ENCODE data around the gene COL4A2. TPM values are rescaled to one million over a fixed set of nuclear protein-coding genes. Genes with fewer than 3 reads are reported as not detected.
"Not testable (repeated sequence)": the region's sequence is repeated elsewhere in the genome, so short reads cannot be mapped to it uniquely, and the experiment has no call there.

COL4A2 gene
- total RNA-seq, 1 donor from 2014 or later: 1,333 TPM

DNA sequence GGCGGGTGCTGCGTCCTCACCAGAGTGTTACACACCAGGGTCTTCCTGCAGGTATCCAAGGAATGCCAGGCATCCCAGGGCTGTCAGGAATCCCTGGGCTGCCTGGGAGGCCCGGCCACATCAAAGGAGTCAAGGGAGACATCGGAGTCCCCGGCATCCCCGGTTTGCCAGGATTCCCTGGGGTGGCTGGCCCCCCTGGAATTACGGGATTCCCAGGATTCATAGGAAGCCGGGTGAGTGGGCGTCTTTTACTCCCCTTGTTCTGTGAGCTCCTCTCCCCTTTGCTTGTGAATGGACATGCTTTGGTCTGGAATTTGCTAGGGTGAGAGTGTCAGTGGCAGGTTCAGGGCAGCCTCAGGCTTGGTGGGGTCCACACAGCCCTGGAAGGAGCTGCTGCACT, 178.5 kb downstream of the COL4A2 start:
- no peak for DNase-seq (ENCODE audit: low spot score)

DNA sequence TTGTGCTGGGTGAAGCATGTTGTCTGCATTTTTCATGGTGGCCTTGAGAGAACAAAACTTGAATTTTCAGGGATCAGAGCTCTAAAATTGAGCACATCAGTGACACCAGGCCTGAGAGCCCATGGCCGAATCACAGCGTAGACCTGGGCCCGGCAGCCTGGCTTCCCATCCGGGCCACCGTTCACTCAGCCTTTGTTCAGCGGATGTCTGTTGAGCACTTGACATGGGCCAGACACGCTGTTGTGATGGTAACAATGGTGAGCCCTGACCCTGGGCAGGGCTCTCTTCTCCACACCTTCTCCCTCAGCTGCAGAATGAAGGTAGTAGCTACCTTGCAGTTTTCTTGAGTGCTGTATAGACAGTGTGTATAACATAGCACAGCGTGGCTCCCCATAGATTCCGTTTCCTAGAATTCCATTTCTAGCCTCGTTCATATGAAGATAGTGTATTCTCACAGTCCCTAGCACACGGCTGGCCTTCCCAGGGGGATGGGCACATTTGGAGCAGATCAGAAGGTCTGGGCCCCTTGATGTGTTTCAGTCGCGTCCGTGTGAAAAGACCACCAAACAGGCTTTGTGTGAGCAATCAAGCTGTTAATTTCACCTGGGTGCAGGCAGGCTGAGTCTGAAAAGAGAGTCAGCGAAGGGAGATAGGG, 179.1 kb downstream of the COL4A2 start:
- no peak for DNase-seq (ENCODE audit: low spot score)

- DNase-seq (ENCODE audit: low spot score): not testable (repeated sequence)
These were observed 179.8 kb downstream of the COL4A2 start for GRCh38 chr13:110486880-110487279.

GRCh38 chr13:110490009-110490770, 183.1 kb downstream of the COL4A2 start:
- DNase-seq (ENCODE audit: low spot score): no peak

GRCh38 chr13:110491869-110492678, 185.0 kb downstream of the COL4A2 start:
- DNase-seq (ENCODE audit: low spot score): no peak

- no peak for DNase-seq (ENCODE audit: low spot score)
These were observed 185.9 kb downstream of the COL4A2 start for GRCh38 chr13:110492679-110493593.

- no peak for DNase-seq (ENCODE audit: low spot score)
These were observed 186.5 kb downstream of the COL4A2 start for GRCh38 chr13:110493613-110494012.

GRCh38 chr13:110495376-110495775, 188.3 kb downstream of the COL4A2 start:
- DNase-seq (ENCODE audit: low spot score): no peak

- no peak for DNase-seq (ENCODE audit: low spot score)
These were observed 188.8 kb downstream of the COL4A2 start for GRCh38 chr13:110495881-110496280.

GRCh38 chr13:110496281-110496680, 189.2 kb downstream of the COL4A2 start:
- DNase-seq (ENCODE audit: low spot score): no peak

DNA sequence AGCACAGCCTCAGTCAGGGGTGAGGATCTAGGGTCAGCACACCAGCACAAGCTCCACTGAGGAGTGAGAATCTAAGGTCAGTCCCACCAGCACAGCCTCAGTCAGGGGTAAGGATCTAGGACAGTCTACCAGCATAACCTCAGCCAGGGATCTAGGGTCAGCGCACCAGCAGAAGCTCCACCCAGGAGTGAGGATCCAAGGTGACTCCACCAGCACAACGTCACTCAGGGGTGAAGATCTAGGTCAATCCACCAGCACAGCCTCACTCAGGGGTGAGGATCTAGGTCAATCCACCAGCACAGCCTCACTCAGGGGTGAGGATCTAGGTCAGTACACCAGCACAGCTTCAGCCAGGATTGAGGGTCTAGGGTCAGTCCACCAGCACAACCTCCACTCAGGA, 189.9 kb downstream of the COL4A2 start:
- no peak for DNase-seq (ENCODE audit: low spot score)

- not testable (repeated sequence) for DNase-seq (ENCODE audit: low spot score)
These were observed 190.8 kb downstream of the COL4A2 start for GRCh38 chr13:110497896-110498295.

GRCh38 chr13:110498327-110498726, 191.2 kb downstream of the COL4A2 start:
- DNase-seq (ENCODE audit: low spot score): no peak

DNA sequence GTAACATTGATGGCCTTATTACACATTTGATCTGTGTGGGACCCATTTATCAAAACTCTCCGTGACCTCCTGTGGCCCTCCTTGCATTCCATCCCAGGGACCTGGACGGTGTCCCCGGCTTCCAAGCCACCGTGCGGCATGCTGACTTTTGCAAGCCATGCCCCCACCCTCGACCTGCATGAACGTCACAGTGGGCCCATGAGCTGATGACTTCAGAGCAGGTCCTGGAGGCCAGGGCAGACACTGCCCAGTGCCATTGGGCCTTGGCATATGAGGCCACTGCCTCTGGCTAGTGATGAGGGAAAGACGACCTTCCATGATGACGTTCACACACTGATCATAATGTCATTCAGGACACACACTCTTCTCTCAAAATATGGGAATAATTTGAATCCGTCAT, 191.7 kb downstream of the COL4A2 start:
- DNase-seq (ENCODE audit: low spot score): no peak

DNA sequence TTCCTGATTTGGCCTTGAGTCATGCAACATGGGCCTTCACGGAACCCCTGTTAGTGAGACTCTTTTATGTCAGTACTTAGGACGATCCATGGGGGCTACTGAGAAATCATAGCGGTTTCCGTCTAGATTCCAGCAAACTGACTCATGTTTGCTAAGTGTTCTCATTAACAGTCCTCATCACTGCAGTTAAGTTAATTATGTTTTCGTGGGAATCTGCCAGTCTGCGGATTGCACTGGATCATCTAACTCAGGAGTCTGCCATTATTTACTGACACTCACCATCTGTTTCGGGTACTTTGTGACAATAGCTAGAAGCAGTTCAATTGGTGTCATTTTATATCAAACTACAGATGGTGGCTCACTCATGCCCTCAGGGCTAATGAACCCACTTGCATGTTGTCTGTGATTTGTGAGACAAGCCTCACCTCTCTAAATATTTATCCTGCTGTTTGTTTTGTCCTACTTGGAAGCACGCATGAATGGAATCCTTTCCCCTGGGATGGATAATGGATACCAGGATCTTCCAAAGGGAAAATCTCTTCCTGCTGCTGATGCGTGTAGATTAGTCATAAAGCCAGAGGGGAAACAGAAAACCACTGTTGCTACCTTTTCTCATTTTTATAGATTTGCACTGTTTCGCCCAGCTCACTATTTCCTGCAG, 192.7 kb downstream of the COL4A2 start:
- no peak for DNase-seq (ENCODE audit: low spot score)

- no peak for DNase-seq (ENCODE audit: low spot score)
These were observed 193.3 kb downstream of the COL4A2 start for GRCh38 chr13:110500341-110500740.

- DNase-seq (ENCODE audit: low spot score): no peak
These were observed 194.1 kb downstream of the COL4A2 start for GRCh38 chr13:110501188-110501587.

GRCh38 chr13:110503037-110503901, 196.2 kb downstream of the COL4A2 start:
- no peak for DNase-seq (ENCODE audit: low spot score)

GRCh38 chr13:110503979-110504499, 197.0 kb downstream of the COL4A2 start:
- no peak for DNase-seq (ENCODE audit: low spot score)
